Measurements from ENCODE around the gene GZMB. TPM values are rescaled to one million over a fixed set of nuclear protein-coding genes. Genes with fewer than 3 reads are reported as not detected.

GZMB gene, protein sequence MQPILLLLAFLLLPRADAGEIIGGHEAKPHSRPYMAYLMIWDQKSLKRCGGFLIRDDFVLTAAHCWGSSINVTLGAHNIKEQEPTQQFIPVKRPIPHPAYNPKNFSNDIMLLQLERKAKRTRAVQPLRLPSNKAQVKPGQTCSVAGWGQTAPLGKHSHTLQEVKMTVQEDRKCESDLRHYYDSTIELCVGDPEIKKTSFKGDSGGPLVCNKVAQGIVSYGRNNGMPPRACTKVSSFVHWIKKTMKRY
- 10 to 100 TPM in 1 of 10 donors, 1 to 10 TPM in 3, under 1 TPM in 5, not detected in 1; 0.35 to 19.2 (median 0.96) TPM for total RNA-seq
- 1 to 10 TPM in 1 of 2 donors, under 1 TPM in 1; 0.46 to 1.8 TPM for polyA plus RNA-seq
- long read RNA-seq, donor 1, partial matches to known transcripts = 0 of 1 reads
- long read RNA-seq, donor 1, other reads (novel, unspliced or antisense) = 0 of 1 reads
- long read RNA-seq, donor 2 = 0 reads
- long read RNA-seq, donor 3 = 0 reads

GRCh38 chr14:24634158-24634557 lies at the start of gene GZMB:
Gene GZMB (minus strand): TSS chr14:24634190. CDS start chr14:24634160, 30 bp downstream.
- intact Hi-C loops (cut with DNase I) = no loop called here
- no peaks in the 10 kb centered on the region for H3K4me1 ChIP-seq
- TF ChIP-seq CTCF (IDR thresholded peaks at IDR 0.05) = no peak
- ATAC-seq (no peak), DNase-seq (no peak)
- peaks cover 0 to 2% (median 0%) of the 10 kb centered on the region in 11 donors for H3K9me3 ChIP-seq
- H3K36me3 ChIP-seq = no peaks in the 10 kb centered on the region
- peaks cover 0 to 3% (median 0%) of the 10 kb centered on the region in 7 donors for H3K27me3 ChIP-seq
- peak within 1 kb of the TSS in 1 of 10 donors; percentile 32 for H3K4me3 ChIP-seq
- 61 to 64% methylated on average over 2 of the region's 2 CpGs for WGBS, 2 donors
- peak within 1 kb of the TSS in 1 of 10 donors; percentile 66 for H3K27ac ChIP-seq

DNA sequence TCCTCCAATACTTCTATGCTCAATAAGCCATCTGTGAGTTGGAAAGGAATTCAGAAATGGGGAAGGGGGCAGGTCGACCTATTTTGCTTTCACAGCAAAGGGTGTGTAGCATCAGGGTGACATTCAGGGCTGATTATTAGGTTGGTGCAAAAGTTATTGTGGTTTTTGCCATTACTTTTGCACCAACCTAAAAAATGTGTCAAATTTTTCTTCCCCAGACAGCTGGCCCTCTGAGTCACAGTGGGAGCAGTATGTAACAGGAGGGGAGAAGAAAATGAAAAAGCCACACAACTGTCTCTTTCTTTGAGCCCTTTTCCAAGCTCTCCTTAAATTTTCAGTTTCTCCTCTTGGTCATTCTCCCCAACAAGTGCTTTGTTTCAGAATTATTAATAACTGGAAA lies 47.1 kb upstream of the GZMB start:
- Histone ChIP-seq H3K27ac (peak overlapping the region in 1 of 10 donors; percentile 74), H3K4me3 (no peak overlapping the region), H3K27me3 (no peaks in the 10 kb centered on the region), H3K36me3 (no peaks in the 10 kb centered on the region), H3K4me1 (peaks cover 0 to 30% (median 5%) of the 10 kb centered on the region in 9 donors), H3K9me3 (no peaks in the 10 kb centered on the region)
- 52 to 63% methylated on average over 1 of the region's 1 CpG for WGBS, 2 donors
- ATAC-seq = no peak
- intact Hi-C loops (cut with DNase I) = no loop called here
- no peak for DNase-seq
- TF ChIP-seq CTCF (IDR thresholded peaks at IDR 0.05) = no peak

DNA sequence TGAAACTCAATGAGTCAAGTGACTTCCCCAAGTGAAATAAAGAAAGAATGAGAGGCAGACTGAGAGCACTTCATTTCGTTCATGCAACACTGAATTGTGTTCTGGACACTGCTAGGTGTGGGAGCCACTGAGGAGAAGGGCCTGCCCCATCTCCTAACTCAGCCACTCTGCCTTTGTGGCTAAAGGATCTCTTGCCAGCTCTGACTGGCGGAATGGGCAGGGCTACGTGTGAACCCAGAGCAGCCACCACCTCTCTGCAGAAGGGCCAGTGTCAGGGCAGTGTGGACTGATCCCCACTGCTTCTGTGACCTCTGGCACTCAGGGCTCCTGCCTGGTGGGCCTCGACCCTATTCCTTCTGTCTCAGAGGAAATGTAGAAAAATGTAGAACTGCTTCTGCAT lies 46.5 kb upstream of the GZMB start:
- TF ChIP-seq CTCF (IDR thresholded peaks at IDR 0.05) = no peak
- DNase-seq (no peak), ATAC-seq (peak in 2 of 8 donors; percentile 19 to 25)
- WGBS, 2 donors = 77 to 84% methylated on average over 4 of the region's 4 CpGs
- intact Hi-C loops (cut with DNase I) = no loop called here
- no peaks in the 10 kb centered on the region for H3K27me3 ChIP-seq
- H3K27ac ChIP-seq = peak overlapping the region in 1 of 10 donors; percentile 74
- H3K9me3 ChIP-seq = no peaks in the 10 kb centered on the region
- peaks cover 0 to 30% (median 5%) of the 10 kb centered on the region in 9 donors for H3K4me1 ChIP-seq
- no peaks in the 10 kb centered on the region for H3K36me3 ChIP-seq
- no peak overlapping the region for H3K4me3 ChIP-seq

- TF ChIP-seq CTCF (IDR thresholded peaks at IDR 0.05) = peak in 3 of 9 donors; percentile 4 to 14 (median 9)
- peak in 7 of 8 donors; percentile 29 to 91 (median 70) for ATAC-seq
- Histone ChIP-seq H3K36me3 (no peaks in the 10 kb centered on the region), H3K27me3 (no peaks in the 10 kb centered on the region), H3K27ac (peak overlapping the region in 5 of 10 donors; percentile 18 to 74 (median 51)), H3K4me3 (peak overlapping the region in 3 of 10 donors; percentile 34 to 42 (median 41)), H3K4me1 (peaks cover 0 to 38% (median 5%) of the 10 kb centered on the region in 9 donors), H3K9me3 (no peaks in the 10 kb centered on the region)
- intact Hi-C loops (cut with DNase I) = loop anchor here in 4 of 10 donors (2.0 to 10.0 kb wide), 3 partner anchors 75 to 347 kb away; no protein-coding TSS in a partner anchor
- WGBS, 2 donors = 24 to 34% methylated on average over 12 of the region's 12 CpGs
- DNase-seq = no peak
Measured at GRCh38 chr14:24679248-24679961, 45.4 kb upstream of the GZMB start.
